SKM-1 (cell line): ENCODE data around the gene SLAMF9.
A peak's percentile ranks its signal among the peaks of the same experiment; 100 is the strongest.

Experiments
- DNase-seq: peaks from one replicate; lab custom pipeline; 2025; ENCODE audit not compliant: unreplicated experiment; lab: John Stamatoyannopoulos, UW

SLAMF9 gene

DNA sequence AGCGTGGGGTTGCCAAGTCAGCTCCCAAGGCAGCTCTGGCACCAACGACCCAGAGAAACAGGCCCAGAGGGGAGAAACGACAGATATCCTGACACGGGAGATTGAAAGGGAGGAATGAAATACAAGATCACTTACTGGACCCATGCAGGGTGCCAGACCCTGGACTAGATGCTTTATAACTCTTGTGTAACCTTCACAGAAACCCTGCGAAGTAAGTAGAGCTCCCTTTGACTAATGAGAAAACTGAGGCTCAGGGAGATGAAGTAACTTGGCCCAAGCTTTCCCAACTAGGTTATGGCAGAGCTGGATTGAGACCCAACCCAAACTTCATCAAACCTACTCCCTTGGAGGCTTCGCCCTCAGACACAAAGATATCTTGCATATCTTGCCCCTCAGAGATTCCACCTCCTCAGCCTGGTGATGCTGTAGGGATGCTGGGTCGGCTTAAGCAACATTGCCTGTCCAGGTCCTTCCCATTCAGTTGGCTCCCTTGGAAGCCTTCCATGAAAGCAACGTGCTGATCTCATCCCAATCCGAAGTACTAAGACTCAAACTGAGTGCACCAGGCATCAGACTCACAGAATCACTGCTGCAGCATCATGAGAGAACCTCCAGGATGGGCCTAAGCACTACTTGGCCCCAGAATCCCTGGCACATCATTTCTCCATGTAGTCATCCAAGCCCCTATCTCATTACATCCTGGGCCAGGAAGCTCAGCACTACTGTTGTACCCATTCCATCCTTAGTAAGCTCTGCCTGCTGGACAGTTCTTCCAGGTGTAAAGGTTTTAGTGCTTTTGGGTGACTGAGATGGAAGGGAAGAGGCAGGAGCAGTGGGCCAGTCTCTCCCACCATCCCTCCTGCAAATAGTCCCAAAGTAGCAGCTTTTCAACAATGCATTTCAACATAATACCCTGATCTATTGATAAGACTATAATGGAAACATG is 7.5 kb downstream of the SLAMF9 start:
- no peak for DNase-seq

DNA sequence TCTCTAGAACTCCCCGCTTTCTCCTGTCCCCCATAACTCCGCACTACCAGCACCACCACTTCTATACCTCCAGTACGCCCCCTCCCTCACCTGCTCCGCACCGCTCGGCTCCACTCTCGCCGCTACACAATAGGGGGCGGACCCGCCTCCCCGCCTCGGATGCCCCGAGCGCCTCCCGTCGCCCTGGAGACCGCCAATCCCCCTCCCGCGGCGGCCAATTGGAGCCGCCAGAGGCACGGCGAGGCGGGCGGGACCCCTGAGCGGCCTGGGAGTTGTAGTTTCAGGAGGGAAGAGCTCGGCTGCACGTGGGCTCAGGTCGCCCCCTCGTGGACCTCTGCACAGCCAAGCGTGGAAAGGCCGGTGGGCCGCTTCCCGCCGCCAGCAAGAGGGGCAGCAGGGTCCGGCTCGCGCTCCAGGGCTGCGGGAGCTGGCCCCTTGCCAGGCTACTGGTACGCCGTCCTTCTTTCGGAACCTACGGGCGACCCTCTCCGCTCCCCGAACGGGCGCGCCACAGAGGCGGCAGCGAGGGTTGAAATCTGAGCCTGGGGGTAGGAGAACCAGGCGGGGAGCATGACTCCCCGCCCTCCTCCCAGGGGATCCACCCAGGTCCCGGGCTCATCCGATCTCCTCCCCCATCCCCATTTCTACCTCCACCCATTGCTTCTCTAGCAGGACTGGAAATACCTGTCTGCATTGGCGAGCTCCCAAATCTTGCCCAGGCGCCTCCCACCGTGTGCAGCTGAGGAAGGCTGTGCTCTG is 8.4 kb downstream of the SLAMF9 start, which contains the start of gene IGSF9:
Gene IGSF9 (minus strand): TSS at position 131 of the 759 bp plus-strand sequence. CDS start 2,159 bp downstream, outside the sequence.
- DNase-seq: no peak

- no peak for DNase-seq
Measured at GRCh38 chr1:159944623-159945455, 9.2 kb downstream of the SLAMF9 start.

DNA sequence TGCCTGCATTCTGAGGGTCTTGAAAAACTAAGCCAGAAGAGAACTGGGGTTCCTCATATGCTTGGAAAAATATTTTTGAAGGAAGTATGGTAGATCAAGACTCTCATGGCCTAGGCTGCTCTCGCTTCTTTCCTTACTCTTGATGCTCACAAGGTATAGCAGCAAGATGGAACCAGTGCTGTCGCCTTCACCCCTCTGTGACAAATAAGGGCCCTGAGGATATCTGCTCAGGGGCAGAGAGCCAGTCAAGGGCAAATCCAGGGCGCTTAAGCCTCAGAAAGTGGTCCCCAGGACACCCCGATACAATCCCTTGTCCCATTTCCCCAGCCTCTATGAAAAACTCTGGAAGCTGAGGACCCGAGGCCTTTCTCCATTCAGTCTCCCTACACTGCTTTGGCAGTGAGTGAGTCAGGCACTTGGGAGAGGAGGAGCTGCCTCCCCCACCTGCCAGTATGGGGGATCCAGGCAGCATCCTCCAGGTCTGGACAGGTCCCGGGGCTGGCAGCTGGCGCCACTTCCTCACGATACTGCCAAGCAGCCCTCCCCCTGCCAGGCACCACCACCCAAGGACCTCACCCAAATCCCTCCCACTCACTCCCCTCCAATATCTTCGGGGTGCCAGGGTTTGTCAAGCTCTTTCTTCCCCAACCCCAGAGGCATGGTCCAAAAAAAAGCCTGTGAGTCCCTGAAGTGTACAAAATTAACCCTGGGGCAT is 10.0 kb downstream of the SLAMF9 start:
- no peak for DNase-seq

DNA sequence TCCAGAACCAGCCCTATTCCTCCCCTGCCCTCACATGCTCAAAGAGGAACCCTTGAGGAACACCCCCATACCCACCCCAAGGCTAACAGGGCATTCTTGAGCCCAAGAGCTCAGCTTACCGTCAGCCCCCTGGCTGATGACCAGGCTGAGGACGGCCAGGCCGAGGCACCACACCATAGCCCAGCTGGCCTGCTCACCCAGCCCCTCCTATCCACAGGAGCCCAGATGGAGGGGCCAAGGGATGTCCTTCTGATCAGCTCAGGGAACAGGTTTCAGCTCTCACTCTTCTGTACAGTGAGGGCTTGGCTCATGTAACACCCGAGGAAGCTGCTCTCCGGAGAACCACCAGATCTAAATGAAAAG is 10.8 kb downstream of the SLAMF9 start:
- no peak for DNase-seq

DNA sequence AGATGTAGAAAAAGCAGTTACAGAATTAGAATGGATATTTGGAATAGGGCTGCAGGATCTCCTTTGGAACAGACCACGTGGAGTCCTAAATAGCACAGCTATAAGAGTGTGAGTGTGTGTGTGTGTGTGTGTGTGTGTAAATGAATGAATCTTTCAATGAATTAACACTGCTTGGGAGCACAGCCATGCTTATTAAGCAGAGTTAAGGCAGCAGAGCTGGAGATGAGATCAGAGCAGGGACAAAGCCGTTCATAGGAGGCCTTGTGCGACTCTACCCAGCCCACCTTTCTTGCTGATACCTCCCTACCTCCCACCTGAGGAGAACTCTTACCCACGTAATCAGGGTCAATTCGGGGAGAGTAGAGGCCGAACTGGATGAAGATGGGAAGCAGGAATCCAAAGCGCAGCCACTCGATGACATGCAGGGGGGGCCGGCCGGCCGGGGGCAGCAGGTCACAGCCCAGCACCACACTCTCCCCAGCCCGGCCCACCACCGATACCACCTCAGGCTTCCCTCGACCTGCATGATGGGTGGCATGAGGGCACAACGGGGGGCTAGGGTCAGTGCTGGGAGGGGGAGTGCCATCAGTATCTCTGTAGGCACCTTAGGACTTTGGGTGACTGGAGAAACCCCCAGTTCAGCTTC is 11.3 kb downstream of the SLAMF9 start:
- DNase-seq: no peak

DNA sequence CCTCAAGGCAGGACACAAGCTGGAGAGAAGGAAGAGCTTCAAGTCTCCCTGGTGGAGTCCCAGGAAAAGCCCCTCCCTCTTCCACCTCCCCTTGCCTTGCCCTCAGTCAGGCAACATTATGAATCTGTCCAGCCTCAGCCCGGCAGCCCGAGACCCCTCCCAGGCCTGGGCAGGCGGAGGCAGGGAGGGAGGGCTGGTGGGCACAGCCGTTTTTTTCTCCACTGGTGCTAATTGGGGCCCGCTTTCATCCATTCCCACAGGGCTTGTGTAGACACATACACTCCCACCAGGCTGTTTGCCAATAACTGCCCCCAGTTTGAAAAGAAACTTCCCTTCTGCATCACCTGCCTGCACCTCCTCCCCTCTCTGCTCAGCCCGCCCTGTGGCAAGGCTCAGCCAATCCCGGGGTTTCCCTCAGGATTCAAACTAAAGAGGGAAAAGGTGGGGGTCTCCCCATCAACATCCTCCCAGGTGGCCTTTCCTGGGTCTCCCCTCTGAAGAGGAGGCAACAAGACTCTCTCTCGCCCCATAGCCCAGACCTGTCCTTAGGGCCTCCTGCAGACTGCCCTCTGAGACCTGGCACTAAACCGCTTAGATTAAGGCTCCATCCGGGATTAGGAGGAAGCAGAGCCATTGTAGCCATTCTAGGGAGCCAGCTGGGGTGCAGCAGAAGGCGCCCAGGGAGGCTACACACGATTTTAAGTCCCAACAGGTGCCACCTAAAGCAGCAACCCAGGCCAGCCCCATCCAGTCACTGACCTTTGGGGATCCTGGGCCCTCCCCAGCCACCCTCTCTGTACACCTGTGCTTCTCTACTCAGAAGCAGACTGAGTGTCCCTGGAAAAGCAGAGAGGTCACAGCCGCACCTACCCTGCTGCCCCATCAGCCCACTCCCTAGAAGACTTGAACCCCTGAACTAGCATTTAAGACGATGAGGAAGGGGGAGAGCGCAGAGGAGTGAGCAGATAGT is 12.2 kb downstream of the SLAMF9 start:
- DNase-seq: no peak

DNA sequence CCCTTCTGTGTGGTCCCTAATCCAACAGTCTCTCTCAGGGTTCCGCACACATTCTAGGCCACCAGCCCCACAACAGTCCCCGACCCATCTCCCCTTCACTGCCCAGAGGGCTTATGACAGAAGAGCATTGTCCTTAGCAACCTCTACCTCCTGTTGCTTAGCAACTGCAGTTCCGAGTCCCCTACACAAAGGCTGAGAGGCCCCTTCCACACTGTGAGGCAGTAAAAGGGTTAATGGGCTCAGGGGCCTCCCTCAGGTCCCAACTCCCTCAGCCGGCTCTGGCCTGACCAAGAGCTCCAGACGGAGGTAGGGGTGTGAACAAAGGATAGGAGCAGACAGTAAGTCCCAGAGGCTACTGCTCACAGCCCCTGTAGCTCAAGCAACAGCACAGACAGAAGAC is 12.9 kb downstream of the SLAMF9 start:
- no peak for DNase-seq

DNA sequence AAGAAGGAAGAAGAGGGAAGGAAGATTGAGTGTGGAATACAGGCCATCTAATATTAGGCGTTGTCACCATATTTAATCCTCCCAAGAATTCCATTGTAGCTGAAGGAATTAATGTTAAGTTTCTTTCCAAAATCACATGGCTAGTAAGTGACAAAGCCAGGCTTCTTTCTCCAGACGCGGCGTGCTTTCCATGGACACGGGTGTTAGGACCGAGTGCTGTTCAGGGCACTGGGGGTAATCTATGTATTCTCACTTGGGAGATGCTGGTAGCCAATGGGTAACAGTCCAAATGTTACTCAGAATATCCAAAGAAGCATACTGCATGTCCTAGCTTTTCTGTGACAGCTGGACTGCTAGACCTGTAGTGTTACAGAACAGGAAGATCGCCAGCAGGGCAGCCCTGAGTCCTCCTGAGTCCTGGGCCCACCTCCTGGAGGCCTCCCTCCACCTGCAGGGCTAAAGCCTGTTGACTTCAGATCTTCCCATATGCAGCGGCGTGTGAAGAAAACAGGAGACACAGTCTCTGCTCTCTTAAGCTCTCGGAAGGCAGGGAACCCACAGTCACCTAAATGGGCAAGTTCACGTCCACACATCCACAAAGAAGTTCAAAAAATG is 13.9 kb downstream of the SLAMF9 start:
- DNase-seq: no peak

GRCh38 chr1:159939678-159940002 is 14.4 kb downstream of the SLAMF9 start:
- DNase-seq: no peak

GRCh38 chr1:159938905-159939677 is 14.9 kb downstream of the SLAMF9 start:
- DNase-seq: no peak

- no peak for DNase-seq
Measured at GRCh38 chr1:159938211-159938852, 15.7 kb downstream of the SLAMF9 start.

DNA sequence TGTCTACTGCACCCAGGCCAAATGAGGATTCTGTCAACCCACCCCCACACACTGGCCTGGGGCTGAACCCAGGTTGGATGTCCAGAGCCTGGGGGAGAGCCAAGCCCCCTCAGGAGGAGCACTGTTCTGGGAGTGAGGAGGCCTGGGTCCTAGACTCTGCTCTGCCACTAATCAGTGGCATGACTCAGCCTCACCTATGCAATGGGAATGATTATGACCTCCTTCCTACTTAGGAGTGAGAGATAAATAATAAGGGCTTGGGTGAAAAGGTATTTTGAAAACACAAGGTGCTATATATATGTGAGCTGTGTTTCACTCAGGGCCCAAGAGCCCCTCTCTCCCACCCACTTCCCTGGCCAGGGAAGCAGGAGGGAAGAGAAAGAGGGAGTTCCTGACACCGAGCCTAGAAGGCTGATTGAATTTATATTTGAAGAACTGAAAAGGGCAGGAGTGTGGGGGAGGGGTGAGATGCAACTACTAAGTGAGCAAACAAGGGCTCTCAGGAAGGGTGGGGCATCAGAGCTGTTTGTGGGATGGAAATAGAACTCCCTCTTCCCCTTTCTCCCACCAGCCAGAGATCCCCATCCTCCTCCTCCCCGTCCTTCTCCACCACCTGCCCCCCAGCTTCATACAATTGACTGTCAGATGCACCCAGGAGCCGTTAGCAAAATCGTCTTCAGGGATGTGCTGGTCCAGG is 16.8 kb downstream of the SLAMF9 start:
- DNase-seq: peak; percentile 90

DNA sequence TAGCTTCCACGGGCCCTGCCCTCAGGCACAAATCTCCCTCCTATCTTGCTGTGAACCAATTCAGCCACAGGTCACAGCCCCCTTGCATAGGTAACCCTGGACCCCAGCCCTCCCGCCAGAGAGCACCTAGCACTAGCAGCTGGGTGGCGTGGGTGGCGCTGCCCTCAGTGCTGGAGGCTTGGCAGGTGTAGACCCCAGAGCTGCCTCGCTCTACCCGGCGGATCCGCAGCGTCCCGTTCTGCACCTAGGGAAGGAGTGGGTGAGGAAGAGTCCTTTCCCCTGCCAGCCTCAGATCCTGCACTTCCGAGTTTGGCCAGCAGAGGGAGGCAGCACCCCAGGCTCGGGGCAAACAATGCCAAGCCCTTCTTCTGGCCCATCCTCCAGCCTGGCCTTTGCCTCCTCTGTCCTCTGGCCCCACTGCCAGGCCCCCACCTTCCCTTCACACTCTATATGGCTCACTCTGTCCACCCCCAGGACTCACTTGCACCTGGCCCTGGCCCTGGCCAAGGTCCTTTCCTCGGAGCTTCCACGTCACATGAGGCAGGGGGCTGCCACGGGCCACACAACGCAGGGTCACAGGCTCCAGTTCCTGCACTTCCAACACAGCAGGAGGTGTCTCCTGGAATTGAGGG is 17.6 kb downstream of the SLAMF9 start:
- peak; percentile 78 for DNase-seq

DNA sequence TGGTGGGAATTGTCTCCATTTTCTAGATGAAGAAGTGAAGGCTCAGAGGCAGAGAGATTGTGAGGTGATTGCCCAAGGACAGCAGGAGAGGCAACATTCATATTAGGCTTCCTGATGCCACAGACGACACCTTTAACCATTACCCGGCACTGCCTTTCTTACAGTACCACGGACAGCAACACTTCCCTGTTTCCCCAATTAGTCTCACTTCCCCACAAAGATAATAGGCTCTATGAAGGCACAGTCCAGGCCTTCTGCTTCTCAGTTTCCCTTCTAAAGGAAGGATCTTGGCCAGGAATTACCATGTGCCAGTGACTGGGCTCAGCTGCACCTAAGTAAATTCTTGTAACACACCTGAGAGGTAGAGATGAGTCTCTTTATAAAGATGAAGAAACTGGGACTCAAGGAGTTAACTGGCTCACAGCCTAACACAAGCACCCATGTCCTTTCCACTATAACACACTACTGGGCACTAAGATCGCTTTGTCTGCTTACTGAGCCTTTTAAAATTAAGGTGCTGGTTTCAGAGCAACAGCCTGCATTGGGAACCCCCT is 18.2 kb downstream of the SLAMF9 start:
- peak; percentile 80 for DNase-seq

DNA sequence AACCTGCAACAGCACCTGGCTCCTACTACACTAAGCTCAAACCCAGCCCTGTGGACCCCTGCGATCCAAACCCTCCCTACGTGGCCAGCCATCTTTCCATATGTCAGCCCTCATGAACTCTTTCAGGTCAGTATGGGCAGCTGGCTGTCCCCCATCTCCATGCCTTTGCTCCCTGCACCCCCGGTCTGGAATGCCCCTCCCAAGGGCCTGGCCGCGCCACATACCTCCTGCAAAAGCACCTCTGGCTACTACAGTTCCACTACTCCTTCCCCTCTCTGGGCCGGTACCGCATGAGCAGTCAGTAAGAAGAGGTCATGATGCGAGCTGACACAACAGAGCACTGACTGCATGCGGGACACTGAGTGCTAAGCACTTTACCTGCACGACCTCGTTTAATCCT is 18.7 kb downstream of the SLAMF9 start:
- no peak for DNase-seq
